ENCODE data around the gene ALDH4A1.

The ALDH4A1 gene

DNA sequence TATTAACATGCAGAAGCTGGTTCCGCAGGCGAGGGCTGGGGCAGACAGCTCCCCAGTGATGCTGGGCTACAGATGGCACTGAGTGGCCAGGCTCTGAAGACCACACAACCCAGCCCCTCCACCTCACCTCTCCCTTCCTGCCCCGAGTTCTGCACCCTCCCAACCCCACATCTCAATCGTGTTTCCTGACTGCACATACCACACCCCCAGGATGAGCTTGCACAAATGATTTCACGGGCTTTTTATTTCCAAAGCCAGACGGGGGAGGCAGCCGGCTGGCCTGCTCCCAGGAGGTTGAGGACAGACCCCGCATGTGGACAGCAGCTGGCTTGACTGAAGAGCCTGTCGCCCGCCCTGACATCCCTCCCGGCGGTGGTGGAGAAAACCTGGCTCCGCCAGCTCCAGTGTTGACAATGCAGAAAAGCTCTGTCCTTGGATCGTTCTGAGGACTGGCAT, 21.4 kb upstream of the ALDH4A1 start:
- H3K9ac ChIP-seq (ENCODE audit: low read depth, low read length), result no peak overlapping the region
- H4K20me1 ChIP-seq (ENCODE audit: insufficient read depth, low read length), result peaks cover 12% of the 10 kb centered on the region; the same call in 1 of the 2 replicates
- H3K27me3 ChIP-seq (ENCODE audit: insufficient read depth, low read length, poor library complexity), result no peaks in the 10 kb centered on the region
- no peak for ATAC-seq (ENCODE audit: insufficient read depth, low read depth)
- no peak for DNase-seq
- H3K36me3 ChIP-seq (ENCODE audit: insufficient read depth, low read length), result no peaks in the 10 kb centered on the region
- no peak overlapping the region for H3K27ac ChIP-seq (ENCODE audit: low read length)
- H3K4me1 ChIP-seq (ENCODE audit: insufficient read depth, low read length), result peaks cover 29% of the 10 kb centered on the region
- TF ChIP-seq, protein P1, sequence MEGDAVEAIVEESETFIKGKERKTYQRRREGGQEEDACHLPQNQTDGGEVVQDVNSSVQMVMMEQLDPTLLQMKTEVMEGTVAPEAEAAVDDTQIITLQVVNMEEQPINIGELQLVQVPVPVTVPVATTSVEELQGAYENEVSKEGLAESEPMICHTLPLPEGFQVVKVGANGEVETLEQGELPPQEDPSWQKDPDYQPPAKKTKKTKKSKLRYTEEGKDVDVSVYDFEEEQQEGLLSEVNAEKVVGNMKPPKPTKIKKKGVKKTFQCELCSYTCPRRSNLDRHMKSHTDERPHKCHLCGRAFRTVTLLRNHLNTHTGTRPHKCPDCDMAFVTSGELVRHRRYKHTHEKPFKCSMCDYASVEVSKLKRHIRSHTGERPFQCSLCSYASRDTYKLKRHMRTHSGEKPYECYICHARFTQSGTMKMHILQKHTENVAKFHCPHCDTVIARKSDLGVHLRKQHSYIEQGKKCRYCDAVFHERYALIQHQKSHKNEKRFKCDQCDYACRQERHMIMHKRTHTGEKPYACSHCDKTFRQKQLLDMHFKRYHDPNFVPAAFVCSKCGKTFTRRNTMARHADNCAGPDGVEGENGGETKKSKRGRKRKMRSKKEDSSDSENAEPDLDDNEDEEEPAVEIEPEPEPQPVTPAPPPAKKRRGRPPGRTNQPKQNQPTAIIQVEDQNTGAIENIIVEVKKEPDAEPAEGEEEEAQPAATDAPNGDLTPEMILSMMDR (IDR thresholded peaks at IDR 0.05; ENCODE audit: borderline replicate concordance, extremely low read depth, low read length, poor library complexity, severe bottlenecking), result no peak
- TF ChIP-seq EZH2 (IDR thresholded peaks at IDR 0.05; ENCODE audit: borderline replicate concordance, low read depth, low read length, severe bottlenecking), result no peak
- H3K79me2 ChIP-seq (ENCODE audit: insufficient read depth, low read length), result no peaks in the 10 kb centered on the region
- H2AFZ ChIP-seq (ENCODE audit: low read depth, low read length), result no peak overlapping the region
- H3K9me3 ChIP-seq (ENCODE audit: insufficient read depth, low read length, severe bottlenecking), result no peaks in the 10 kb centered on the region
- no peak overlapping the region for H3K4me2 ChIP-seq (ENCODE audit: insufficient read depth, low read length)
- no peak overlapping the region for H3K4me3 ChIP-seq (ENCODE audit: low read depth in 1 of 2, low read length in 2 of 2)

DNA sequence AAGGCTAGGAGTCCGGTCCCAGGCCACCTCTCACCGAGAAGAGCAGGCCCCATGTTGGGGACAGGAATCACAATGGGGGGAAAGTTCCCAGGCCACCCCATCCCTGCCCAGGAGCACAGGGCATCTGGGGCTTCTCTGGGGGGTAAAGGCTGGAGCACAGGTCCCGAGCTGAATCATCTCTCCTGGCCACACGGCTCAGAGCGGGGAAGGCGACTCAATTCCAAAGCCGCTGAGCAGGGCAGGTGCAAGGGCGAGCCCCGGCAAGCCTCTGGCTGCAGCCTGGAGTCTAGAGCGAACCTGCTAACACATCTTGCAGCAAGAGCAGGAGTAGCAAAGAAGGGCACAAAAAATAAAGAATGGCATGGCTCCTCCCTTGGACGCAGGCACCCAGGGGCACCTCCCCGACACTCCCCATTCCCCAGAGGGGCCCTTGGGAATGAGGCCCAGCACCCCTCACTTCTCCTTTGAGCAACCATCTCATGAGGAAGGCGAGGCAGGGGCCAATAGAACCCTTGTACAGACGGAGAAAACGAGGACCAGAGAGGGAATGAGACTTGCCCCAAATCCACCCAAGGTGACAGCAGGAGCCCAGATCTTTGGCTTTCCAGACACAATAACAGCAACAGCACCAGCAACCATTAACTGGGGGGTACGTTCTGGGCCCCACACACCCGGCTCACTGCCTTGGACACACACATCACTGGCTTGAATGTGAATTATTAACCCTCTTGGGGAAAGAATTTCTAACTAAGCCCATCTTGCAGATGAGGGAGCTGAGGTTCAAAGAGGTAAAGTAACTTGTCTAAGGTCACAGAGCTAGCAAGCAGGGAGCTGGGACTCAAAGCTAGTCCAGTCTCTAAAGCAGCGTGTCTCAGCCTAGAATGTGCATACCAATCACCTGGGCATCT, 20.7 kb upstream of the ALDH4A1 start:
- TF ChIP-seq, protein P1 (IDR thresholded peaks at IDR 0.05; ENCODE audit: borderline replicate concordance, extremely low read depth, low read length, poor library complexity, severe bottlenecking), result no peak
- TF ChIP-seq EZH2 (IDR thresholded peaks at IDR 0.05; ENCODE audit: borderline replicate concordance, low read depth, low read length, severe bottlenecking), result no peak
- Histone ChIP-seq H3K36me3 (ENCODE audit: insufficient read depth, low read length) (no peaks in the 10 kb centered on the region), H2AFZ (ENCODE audit: low read depth, low read length) (no peak overlapping the region), H4K20me1 (ENCODE audit: insufficient read depth, low read length) (peaks cover 7% of the 10 kb centered on the region; the same call in 1 of the 2 replicates), H3K79me2 (ENCODE audit: insufficient read depth, low read length) (no peaks in the 10 kb centered on the region), H3K4me2 (ENCODE audit: insufficient read depth, low read length) (no peak overlapping the region), H3K4me1 (ENCODE audit: insufficient read depth, low read length) (peaks cover 22% of the 10 kb centered on the region), H3K27me3 (ENCODE audit: insufficient read depth, low read length, poor library complexity) (no peaks in the 10 kb centered on the region), H3K9me3 (ENCODE audit: insufficient read depth, low read length, severe bottlenecking) (no peaks in the 10 kb centered on the region), H3K9ac (ENCODE audit: low read depth, low read length) (no peak overlapping the region), H3K27ac (ENCODE audit: low read length) (no peak overlapping the region), H3K4me3 (ENCODE audit: low read depth in 1 of 2, low read length in 2 of 2) (no peak overlapping the region)
- no peak for ATAC-seq (ENCODE audit: insufficient read depth, low read depth)
- no peak for DNase-seq

DNA sequence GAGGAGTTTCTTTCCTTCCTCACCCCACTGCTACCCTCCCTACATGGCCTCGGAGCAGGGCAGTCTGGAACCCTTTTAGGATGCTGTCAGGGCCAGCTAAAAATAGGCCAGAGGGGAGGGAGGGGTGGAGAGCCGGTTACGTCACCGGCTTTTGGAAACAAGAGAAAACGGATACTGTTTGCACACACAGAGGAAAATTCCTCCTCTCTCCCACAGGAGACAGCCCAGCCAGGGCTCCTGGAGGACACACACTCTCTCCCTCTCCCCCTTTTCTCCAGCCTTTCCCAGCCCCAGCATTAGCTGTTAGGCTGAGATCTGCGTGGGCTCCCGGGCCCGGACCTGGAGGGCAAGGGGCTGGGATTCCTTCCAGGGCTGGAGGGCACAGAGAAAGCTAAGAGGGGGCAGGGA, 20.0 kb upstream of the ALDH4A1 start:
- H3K9ac ChIP-seq (ENCODE audit: low read depth, low read length), result no peak overlapping the region
- ATAC-seq (ENCODE audit: insufficient read depth, low read depth), result no peak

More for the DNA sequence above, 20.0 kb upstream of the ALDH4A1 start:
- H2AFZ ChIP-seq (ENCODE audit: low read depth, low read length), result no peak overlapping the region
- no peaks in the 10 kb centered on the region for H3K9me3 ChIP-seq (ENCODE audit: insufficient read depth, low read length, severe bottlenecking)
- no peak overlapping the region for H3K4me3 ChIP-seq (ENCODE audit: low read depth in 1 of 2, low read length in 2 of 2)
- no peak overlapping the region for H3K4me2 ChIP-seq (ENCODE audit: insufficient read depth, low read length)
- H3K27ac ChIP-seq (ENCODE audit: low read length), result no peak overlapping the region
- no peaks in the 10 kb centered on the region for H3K27me3 ChIP-seq (ENCODE audit: insufficient read depth, low read length, poor library complexity)
- H3K79me2 ChIP-seq (ENCODE audit: insufficient read depth, low read length), result no peaks in the 10 kb centered on the region
- H3K36me3 ChIP-seq (ENCODE audit: insufficient read depth, low read length), result no peaks in the 10 kb centered on the region
- H4K20me1 ChIP-seq (ENCODE audit: insufficient read depth, low read length), result peaks cover 7% of the 10 kb centered on the region; the same call in 1 of the 2 replicates
- TF ChIP-seq, protein P1 (IDR thresholded peaks at IDR 0.05; ENCODE audit: borderline replicate concordance, extremely low read depth, low read length, poor library complexity, severe bottlenecking), result no peak
- TF ChIP-seq EZH2 (IDR thresholded peaks at IDR 0.05; ENCODE audit: borderline replicate concordance, low read depth, low read length, severe bottlenecking), result no peak
- DNase-seq, result no peak
- peaks cover 14% of the 10 kb centered on the region for H3K4me1 ChIP-seq (ENCODE audit: insufficient read depth, low read length)
